DLD1 (cell line): ENCODE measurements around the gene GRID2IP.
"Not testable (repeated sequence)": the region's sequence is repeated elsewhere in the genome, so short reads cannot be mapped to it uniquely, and the experiment has no call there.

Source experiments
- in situ Hi-C: cut with HindIII; loops from 2 replicates; pipeline ENCODE4 v1.10.0; 2017; ENCODE audit warnings: low sequenced_read_pairs

The GRID2IP gene

GRCh38 chr7:6551016-6551511 lies at the start of gene GRID2IP:
Gene GRID2IP (minus strand): TSS chr7:6551461. CDS start chr7:6551436, 25 bp downstream.
- in situ Hi-C loops, result no loop called here

GRCh38 chr7:6600093-6600492 lies 48.8 kb upstream of the GRID2IP start:
- in situ Hi-C loops, result no loop called here

- in situ Hi-C loops, result no loop called here
Measured at GRCh38 chr7:6590645-6591110, 39.4 kb upstream of the GRID2IP start.

- in situ Hi-C loops, result no loop called here
Measured at GRCh38 chr7:6589829-6590644, 38.8 kb upstream of the GRID2IP start, which contains the start of gene INTS15. Gene INTS15 (plus strand): TSS chr7:6590021. CDS start chr7:6590284, 263 bp downstream.

- in situ Hi-C loops, result no loop called here
Measured at GRCh38 chr7:6589151-6589828, 38.0 kb upstream of the GRID2IP start.

- in situ Hi-C loops, result no loop called here
Measured at GRCh38 chr7:6588566-6588965, 37.3 kb upstream of the GRID2IP start.

- in situ Hi-C loops, result not testable (repeated sequence)
Measured at GRCh38 chr7:6585746-6586432, 34.6 kb upstream of the GRID2IP start.

- in situ Hi-C loops, result no loop called here
Measured at GRCh38 chr7:6579446-6579845, 28.2 kb upstream of the GRID2IP start.

- in situ Hi-C loops, result no loop called here
Measured at GRCh38 chr7:6578114-6579084, 27.1 kb upstream of the GRID2IP start.

- in situ Hi-C loops, result no loop called here
Measured at GRCh38 chr7:6577369-6578113, 26.3 kb upstream of the GRID2IP start, which contains the start of gene ZDHHC4. Gene ZDHHC4 (plus strand): TSS chr7:6577454. CDS start chr7:6580562, 3,108 bp downstream.

- in situ Hi-C loops, result not testable (repeated sequence)
Measured at GRCh38 chr7:6576867-6577368, 25.7 kb upstream of the GRID2IP start.

GRCh38 chr7:6576024-6576866 lies 25.0 kb upstream of the GRID2IP start:
- in situ Hi-C loops, result no loop called here

GRCh38 chr7:6575281-6576023 lies 24.2 kb upstream of the GRID2IP start:
- in situ Hi-C loops, result no loop called here

- in situ Hi-C loops, result no loop called here
Measured at GRCh38 chr7:6571160-6571779, 20.0 kb upstream of the GRID2IP start.

GRCh38 chr7:6567886-6568285 lies 16.6 kb upstream of the GRID2IP start:
- in situ Hi-C loops, result no loop called here

GRCh38 chr7:6565655-6566054 lies 14.4 kb upstream of the GRID2IP start:
- in situ Hi-C loops, result no loop called here
